Measurements from ENCODE around the gene VAMP1. TPM values are rescaled to one million over a fixed set of nuclear protein-coding genes. Genes with fewer than 3 reads are reported as not detected.

Gene VAMP1
- total and polyA plus RNA-seq, 10 of the 15 experiments (the other 5 are each of a cell fraction or from before 2014, with no cell fraction given) = 4.8 to 123 (median 27.5) TPM

GRCh38 chr12:6426882-6427671 is 43.4 kb downstream of the VAMP1 start (continued):
- TF ChIP-seq PRDM15 (CRISPR knock-in tag; IDR thresholded peaks at IDR 0.05) = no peak
- TF ChIP-seq IKZF2 (IDR thresholded peaks at IDR 0.05) = peak; percentile 88 to 90
- peak; percentile 69; the same call in 1 of the 2 replicates for TF ChIP-seq ZBTB40 (IDR thresholded peaks at IDR 0.05; ENCODE audit: borderline replicate concordance)
- peak; percentile 83 for TF ChIP-seq SMARCA5 (IDR thresholded peaks at IDR 0.05)
- TF ChIP-seq NR2C2 (IDR thresholded peaks at IDR 0.05; ENCODE audit: borderline replicate concordance, control insufficient read depth, insufficient read length, low read depth) = no peak
- no peak; the same call in 1 of the 2 replicates for TF ChIP-seq ZNF207 (IDR thresholded peaks at IDR 0.05; ENCODE audit: borderline replicate concordance)
- no peak for TF ChIP-seq CTCF (IDR thresholded peaks at IDR 0.05 in 2 of 3, conservative IDR thresholded peaks at IDR 0.05 in 1 of 3; ENCODE audit: control insufficient read depth in 2 of 3, extremely low read depth in 1 of 3, insufficient read depth in 1 of 3, low read depth in 3 of 3, low read length in 3 of 3)
- TF ChIP-seq CHD1 (IDR thresholded peaks at IDR 0.05; ENCODE audit: low read depth, low read length) = 0 out of 2 replicates have a peak, but pooled peaks have one; percentile 42
- TF ChIP-seq NFYB (IDR thresholded peaks at IDR 0.05; ENCODE audit: insufficient read depth, low read depth, low read length) = no peak
- TF ChIP-seq SIX5 (IDR thresholded peaks at IDR 0.05; ENCODE audit: low read depth, low read length, severe bottlenecking) = no peak
- TF ChIP-seq DPF2 (IDR thresholded peaks at IDR 0.05) = peak; percentile 88
- TF ChIP-seq JUND (IDR thresholded peaks at IDR 0.05; ENCODE audit: low read depth, low read length) = 0 out of 2 replicates have a peak, but pooled peaks have one; percentile 2
- peak; percentile 98 for TF ChIP-seq MXI1 (IDR thresholded peaks at IDR 0.05; ENCODE audit: low read depth, low read length)
- 0 out of 2 replicates have a peak, but pooled peaks have one; percentile 6 for TF ChIP-seq STAT1 (conservative IDR thresholded peaks at IDR 0.05)
- 0 out of 2 replicates have a peak, but pooled peaks have one; percentile 18 for TF ChIP-seq CREB1 (IDR thresholded peaks at IDR 0.05; ENCODE audit: low read depth)
- no peak; the same call in 1 of the 2 replicates for TF ChIP-seq PML (IDR thresholded peaks at IDR 0.05; ENCODE audit: low read length)
- peak; percentile 91 for TF ChIP-seq RELB (IDR thresholded peaks at IDR 0.05; ENCODE audit: low read depth)
